ENCODE data around the gene CACNA1D.

The CACNA1D gene

DNA sequence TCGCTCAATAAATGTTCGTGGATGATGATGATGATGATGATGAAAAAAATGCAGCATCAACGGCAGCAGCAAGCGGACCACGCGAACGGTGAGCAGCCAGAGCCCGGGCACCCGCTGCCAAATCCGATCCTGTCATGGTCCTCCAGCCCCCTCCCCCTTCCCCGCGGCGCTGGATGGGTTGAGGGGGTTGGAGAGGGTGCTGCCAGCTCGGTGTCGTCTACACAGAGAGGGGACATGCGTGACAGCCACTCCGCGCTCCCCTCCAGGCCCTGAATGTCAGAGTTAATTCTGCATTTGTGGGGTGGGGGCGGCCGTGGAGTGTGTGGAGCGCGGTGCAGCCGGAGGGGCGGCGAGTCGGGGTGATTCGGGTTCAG, 722 bp downstream of the CACNA1D start:
- H3K4me1 ChIP-seq (ENCODE audit: control insufficient read depth, insufficient read depth, low read length): peaks cover 25% of the 10 kb centered on the region
- no peaks in the 10 kb centered on the region for H3K9me3 ChIP-seq (ENCODE audit: control insufficient read depth, low read length)
- peak overlapping the region; percentile 37 for H3K4me3 ChIP-seq (ENCODE audit: insufficient read depth, low read depth, low read length)
- peaks cover 59% of the 10 kb centered on the region for H3K27me3 ChIP-seq (ENCODE audit: control insufficient read depth, insufficient read depth, low read length, poor library complexity, severe bottlenecking)
- WGBS, 2 experiments: 1 to 2% methylated on average over 25 of the region's 27 CpGs
- no peaks in the 10 kb centered on the region for H3K36me3 ChIP-seq (ENCODE audit: control insufficient read depth, insufficient read depth, low read length)
- no peak overlapping the region for H3K27ac ChIP-seq (ENCODE audit: insufficient read depth, low read depth, low read length, poor library complexity, severe bottlenecking)

DNA sequence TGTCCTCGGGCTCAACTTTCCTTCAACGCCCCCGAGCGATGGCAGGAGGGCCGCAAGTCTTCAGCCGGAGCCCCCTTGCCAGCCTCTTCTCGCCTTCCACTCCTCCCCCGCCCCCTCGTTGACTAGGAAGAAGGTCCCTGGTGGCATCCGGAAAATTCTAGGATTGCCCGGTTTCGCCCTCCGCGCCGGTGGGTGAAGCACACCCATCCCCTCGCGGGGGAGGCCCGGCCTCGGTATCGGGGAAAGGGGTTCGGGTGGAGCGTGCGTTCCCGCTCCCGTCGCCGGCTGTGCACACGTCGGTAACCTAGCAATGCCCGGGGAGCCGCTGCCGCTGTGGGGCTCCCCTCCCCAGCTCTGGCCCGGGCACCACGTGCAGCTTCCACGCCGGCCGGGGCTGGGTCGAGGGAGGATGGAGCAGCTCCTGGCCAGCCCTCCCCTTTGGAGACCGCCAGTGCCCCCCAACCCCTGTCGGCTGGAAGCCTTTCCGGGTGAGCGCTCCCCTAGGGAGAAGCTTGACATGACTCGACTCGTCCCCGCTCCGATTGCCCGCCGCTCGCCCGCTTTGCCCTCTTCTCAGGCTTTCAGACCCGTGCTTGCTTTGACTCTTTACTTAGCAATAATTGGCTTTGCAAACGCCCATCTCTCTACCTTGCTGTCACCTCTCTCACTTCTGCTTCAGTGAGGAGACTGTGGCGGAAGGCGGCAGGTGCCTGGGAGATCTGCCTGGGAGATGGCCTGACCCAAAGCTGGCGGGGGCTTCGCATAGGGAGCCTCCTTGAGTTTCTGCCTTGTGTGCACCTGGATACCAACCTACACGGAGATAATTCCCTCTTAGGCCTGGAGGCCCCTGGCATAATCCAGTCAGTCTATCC, 1.3 kb downstream of the CACNA1D start:
- Histone ChIP-seq H3K27me3 (ENCODE audit: control insufficient read depth, insufficient read depth, low read length, poor library complexity, severe bottlenecking) (peaks cover 59% of the 10 kb centered on the region), H3K4me3 (ENCODE audit: insufficient read depth, low read depth, low read length) (peak overlapping the region; percentile 37), H3K9me3 (ENCODE audit: control insufficient read depth, low read length) (no peaks in the 10 kb centered on the region), H3K27ac (ENCODE audit: insufficient read depth, low read depth, low read length, poor library complexity, severe bottlenecking) (no peak overlapping the region), H3K4me1 (ENCODE audit: control insufficient read depth, insufficient read depth, low read length) (peaks cover 20% of the 10 kb centered on the region), H3K36me3 (ENCODE audit: control insufficient read depth, insufficient read depth, low read length) (no peaks in the 10 kb centered on the region)
- 3 to 4% methylated on average over 57 of the region's 57 CpGs for WGBS, 2 experiments

DNA sequence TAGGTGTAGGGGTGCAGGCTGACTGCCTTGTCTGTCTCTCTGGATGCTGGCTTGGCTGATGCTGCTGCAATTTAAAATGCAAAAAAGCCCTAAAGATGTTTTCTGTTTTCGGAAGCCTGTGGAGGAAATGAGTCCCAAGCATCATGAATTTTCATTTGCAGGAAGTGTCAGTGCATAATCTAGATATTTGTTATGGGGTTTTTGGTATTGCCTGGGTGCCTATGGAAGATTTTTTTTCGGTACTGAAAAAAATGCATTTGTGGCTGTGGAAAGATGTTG, 1.9 kb downstream of the CACNA1D start:
- Histone ChIP-seq H3K27me3 (ENCODE audit: control insufficient read depth, insufficient read depth, low read length, poor library complexity, severe bottlenecking) (peaks cover 59% of the 10 kb centered on the region), H3K27ac (ENCODE audit: insufficient read depth, low read depth, low read length, poor library complexity, severe bottlenecking) (no peak overlapping the region), H3K4me1 (ENCODE audit: control insufficient read depth, insufficient read depth, low read length) (peaks cover 26% of the 10 kb centered on the region), H3K4me3 (ENCODE audit: insufficient read depth, low read depth, low read length) (no peak overlapping the region), H3K36me3 (ENCODE audit: control insufficient read depth, insufficient read depth, low read length) (no peaks in the 10 kb centered on the region), H3K9me3 (ENCODE audit: control insufficient read depth, low read length) (no peaks in the 10 kb centered on the region)
- 71 to 75% methylated on average over 2 of the region's 2 CpGs for WGBS, 2 experiments

DNA sequence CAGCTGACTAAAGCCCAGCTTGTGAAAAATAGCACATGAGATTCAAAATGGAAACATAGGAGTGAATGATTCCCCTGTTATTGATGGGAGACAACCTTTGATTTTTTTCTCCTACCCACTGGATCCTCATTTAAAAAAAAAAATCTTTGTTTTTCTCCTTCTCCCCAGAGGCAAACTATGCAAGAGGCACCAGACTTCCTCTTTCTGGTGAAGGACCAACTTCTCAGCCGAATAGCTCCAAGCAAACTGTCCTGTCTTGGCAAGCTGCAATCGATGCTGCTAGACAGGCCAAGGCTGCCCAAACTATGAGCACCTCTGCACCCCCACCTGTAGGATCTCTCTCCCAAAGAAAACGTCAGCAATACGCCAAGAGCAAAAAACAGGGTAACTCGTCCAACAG, 2.6 kb downstream of the CACNA1D start:
- peaks cover 54% of the 10 kb centered on the region for H3K27me3 ChIP-seq (ENCODE audit: control insufficient read depth, insufficient read depth, low read length, poor library complexity, severe bottlenecking)
- WGBS, 2 experiments: 88 to 92% methylated on average over 5 of the region's 5 CpGs
- H3K9me3 ChIP-seq (ENCODE audit: control insufficient read depth, low read length): no peaks in the 10 kb centered on the region

DNA sequence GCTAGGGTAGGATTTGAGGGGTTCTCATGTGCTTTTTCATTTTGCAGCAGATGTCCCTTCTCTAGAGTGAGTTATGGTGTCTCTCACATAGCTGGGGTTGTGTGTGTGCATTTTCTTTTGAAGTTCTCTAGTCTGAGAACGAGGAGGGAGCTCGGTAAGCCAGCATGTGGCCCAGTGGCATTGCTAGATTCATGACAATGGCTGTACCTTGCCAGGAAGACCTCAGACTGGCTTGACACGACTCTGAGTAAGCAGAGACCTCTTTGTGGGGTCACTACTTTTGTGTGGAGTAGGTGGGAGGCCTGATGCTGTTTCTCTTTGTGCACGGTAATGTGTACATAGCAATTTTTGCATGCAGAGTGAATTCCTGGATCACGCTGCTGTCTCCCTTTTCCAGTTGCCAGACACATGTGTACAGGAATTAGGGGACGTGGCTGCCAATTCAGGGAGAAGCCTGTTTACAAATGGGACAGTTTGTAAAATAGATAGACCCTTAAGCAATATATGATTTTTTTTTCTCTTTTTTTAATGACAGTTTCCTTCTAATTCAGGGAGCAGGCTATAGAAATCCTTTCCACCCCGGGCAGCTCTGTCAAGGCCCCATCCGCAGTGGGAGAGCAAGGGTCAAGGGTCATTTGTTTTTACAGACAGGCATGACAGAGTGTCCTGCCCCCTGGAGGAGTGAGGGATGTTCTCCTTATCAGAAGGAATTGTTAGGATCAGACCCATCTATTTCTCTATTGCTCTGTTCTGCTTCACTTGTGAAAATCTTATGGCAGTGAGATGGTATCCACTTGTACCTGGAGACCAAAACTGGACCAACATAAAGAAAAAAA, 4.6 kb downstream of the CACNA1D start:
- Histone ChIP-seq H3K4me1 (ENCODE audit: control insufficient read depth, insufficient read depth, low read length) (peaks cover 29% of the 10 kb centered on the region), H3K27me3 (ENCODE audit: control insufficient read depth, insufficient read depth, low read length, poor library complexity, severe bottlenecking) (peaks cover 33% of the 10 kb centered on the region), H3K27ac (ENCODE audit: insufficient read depth, low read depth, low read length, poor library complexity, severe bottlenecking) (no peak overlapping the region), H3K4me3 (ENCODE audit: insufficient read depth, low read depth, low read length) (no peak overlapping the region), H3K9me3 (ENCODE audit: control insufficient read depth, low read length) (no peaks in the 10 kb centered on the region), H3K36me3 (ENCODE audit: control insufficient read depth, insufficient read depth, low read length) (no peaks in the 10 kb centered on the region)
- 41 to 47% methylated on average over 8 of the region's 8 CpGs for WGBS, 2 experiments

More for the DNA sequence above, 2.6 kb downstream of the CACNA1D start:
- H3K4me3 ChIP-seq (ENCODE audit: insufficient read depth, low read depth, low read length): no peak overlapping the region
- peaks cover 29% of the 10 kb centered on the region for H3K4me1 ChIP-seq (ENCODE audit: control insufficient read depth, insufficient read depth, low read length)
- no peaks in the 10 kb centered on the region for H3K36me3 ChIP-seq (ENCODE audit: control insufficient read depth, insufficient read depth, low read length)
- no peak overlapping the region for H3K27ac ChIP-seq (ENCODE audit: insufficient read depth, low read depth, low read length, poor library complexity, severe bottlenecking)

DNA sequence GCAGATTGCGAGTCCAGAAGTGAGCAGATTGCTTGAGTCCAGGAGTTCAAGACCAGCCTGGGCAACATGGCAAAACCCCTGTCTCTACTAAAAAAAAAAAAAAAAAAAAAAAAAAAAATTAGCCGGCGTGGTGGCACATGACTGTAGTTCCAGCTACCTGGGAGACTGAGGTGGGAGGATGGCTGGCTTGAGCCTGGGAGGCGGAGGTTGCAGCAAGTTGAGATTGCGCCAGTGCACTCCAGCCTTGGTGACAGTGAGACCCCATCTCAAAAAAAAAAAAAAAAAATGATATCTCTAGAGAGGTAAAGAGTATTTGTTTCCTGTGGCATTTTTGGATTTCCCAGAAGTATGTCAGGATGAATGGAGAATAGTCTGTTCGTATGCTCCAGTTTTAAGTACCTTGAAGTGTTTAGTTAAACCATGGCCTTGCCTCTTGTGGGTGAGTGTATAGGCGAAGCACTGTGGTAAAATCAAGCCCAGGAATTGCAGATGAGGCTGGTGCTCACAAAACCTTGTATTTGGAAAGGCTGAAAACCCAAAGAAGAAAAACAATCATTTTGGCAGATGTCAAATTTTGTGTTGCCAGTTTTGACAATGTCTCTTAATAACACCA, 5.9 kb downstream of the CACNA1D start:
- Histone ChIP-seq H3K4me3 (ENCODE audit: insufficient read depth, low read depth, low read length) (no peak overlapping the region), H3K27me3 (ENCODE audit: control insufficient read depth, insufficient read depth, low read length, poor library complexity, severe bottlenecking) (peaks cover 23% of the 10 kb centered on the region), H3K36me3 (ENCODE audit: control insufficient read depth, insufficient read depth, low read length) (no peaks in the 10 kb centered on the region), H3K4me1 (ENCODE audit: control insufficient read depth, insufficient read depth, low read length) (peaks cover 25% of the 10 kb centered on the region), H3K9me3 (ENCODE audit: control insufficient read depth, low read length) (no peaks in the 10 kb centered on the region), H3K27ac (ENCODE audit: insufficient read depth, low read depth, low read length, poor library complexity, severe bottlenecking) (no peak overlapping the region)
- WGBS, 2 experiments: 90 to 95% methylated on average over 7 of the region's 7 CpGs

DNA sequence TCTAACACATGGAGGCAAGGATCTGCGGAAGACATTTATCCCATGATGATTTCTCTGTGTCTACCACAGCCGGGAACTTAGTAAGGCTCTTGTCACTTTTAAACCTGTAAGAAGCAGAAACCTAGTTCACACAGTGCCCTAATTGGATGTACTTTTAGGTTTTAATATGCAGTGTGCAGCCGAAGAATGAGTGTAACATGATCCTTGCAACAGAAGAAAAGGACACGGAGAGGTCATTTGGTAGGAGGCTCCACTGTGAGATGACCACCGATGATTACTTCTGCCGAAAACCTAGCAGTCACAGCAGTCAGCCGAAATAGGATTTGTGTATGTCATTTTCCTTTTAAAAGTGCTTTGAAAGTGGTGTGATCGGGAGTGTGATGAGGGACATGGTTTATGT, 6.8 kb downstream of the CACNA1D start:
- peaks cover 18% of the 10 kb centered on the region for H3K4me1 ChIP-seq (ENCODE audit: control insufficient read depth, insufficient read depth, low read length)
- no peaks in the 10 kb centered on the region for H3K9me3 ChIP-seq (ENCODE audit: control insufficient read depth, low read length)
- H3K27me3 ChIP-seq (ENCODE audit: control insufficient read depth, insufficient read depth, low read length, poor library complexity, severe bottlenecking): peaks cover 14% of the 10 kb centered on the region
- no peak overlapping the region for H3K4me3 ChIP-seq (ENCODE audit: insufficient read depth, low read depth, low read length)
- no peaks in the 10 kb centered on the region for H3K36me3 ChIP-seq (ENCODE audit: control insufficient read depth, insufficient read depth, low read length)
- H3K27ac ChIP-seq (ENCODE audit: insufficient read depth, low read depth, low read length, poor library complexity, severe bottlenecking): no peak overlapping the region
- WGBS, 2 experiments: 81% methylated on average over 7 of the region's 8 CpGs

DNA sequence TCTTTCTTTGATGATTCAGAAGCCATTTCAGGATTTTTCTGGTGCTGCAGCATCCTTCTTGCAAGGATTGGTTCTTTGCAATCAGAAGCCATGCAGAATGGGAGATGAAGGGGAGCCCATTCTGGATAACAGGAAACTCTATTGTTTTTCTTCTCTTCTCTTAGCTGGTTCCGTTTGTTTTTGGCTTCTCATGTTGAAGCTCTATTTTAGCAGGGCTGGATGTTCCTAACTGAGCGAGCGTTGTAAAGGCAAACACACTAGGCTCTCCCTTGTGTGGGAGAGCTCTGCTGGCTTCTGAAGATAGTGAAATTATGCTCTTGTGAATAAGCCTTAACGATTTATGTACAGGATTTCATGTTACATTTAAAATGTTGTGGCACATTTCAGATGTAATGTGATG, 8.3 kb downstream of the CACNA1D start:
- no peak overlapping the region for H3K4me3 ChIP-seq (ENCODE audit: insufficient read depth, low read depth, low read length)
- WGBS, 2 experiments: 68 to 79% methylated on average over 4 of the region's 4 CpGs
- H3K27me3 ChIP-seq (ENCODE audit: control insufficient read depth, insufficient read depth, low read length, poor library complexity, severe bottlenecking): no peaks in the 10 kb centered on the region
- peaks cover 18% of the 10 kb centered on the region for H3K4me1 ChIP-seq (ENCODE audit: control insufficient read depth, insufficient read depth, low read length)
- H3K36me3 ChIP-seq (ENCODE audit: control insufficient read depth, insufficient read depth, low read length): no peaks in the 10 kb centered on the region
- H3K27ac ChIP-seq (ENCODE audit: insufficient read depth, low read depth, low read length, poor library complexity, severe bottlenecking): no peak overlapping the region
- no peaks in the 10 kb centered on the region for H3K9me3 ChIP-seq (ENCODE audit: control insufficient read depth, low read length)

DNA sequence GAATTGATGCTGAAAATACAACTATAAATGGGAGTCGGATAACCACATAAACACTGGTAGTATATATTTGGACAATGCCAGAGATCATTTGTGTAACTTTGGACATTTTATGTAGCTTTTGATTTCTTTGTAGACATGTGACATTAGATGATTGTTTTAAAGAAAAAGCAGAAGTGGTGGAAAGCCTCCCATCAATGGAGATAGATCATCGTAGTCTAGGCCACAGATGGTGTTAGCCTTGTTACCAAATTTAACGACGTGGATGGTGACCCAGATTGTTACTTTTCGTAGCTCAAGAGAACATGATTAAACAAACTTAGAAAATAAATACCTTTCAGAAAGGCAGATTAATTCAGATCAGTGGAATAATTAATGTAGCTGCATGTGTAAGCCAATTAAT, 8.8 kb downstream of the CACNA1D start:
- Histone ChIP-seq H3K4me3 (ENCODE audit: insufficient read depth, low read depth, low read length) (no peak overlapping the region), H3K36me3 (ENCODE audit: control insufficient read depth, insufficient read depth, low read length) (no peaks in the 10 kb centered on the region), H3K4me1 (ENCODE audit: control insufficient read depth, insufficient read depth, low read length) (peaks cover 18% of the 10 kb centered on the region), H3K27me3 (ENCODE audit: control insufficient read depth, insufficient read depth, low read length, poor library complexity, severe bottlenecking) (no peaks in the 10 kb centered on the region), H3K9me3 (ENCODE audit: control insufficient read depth, low read length) (no peaks in the 10 kb centered on the region), H3K27ac (ENCODE audit: insufficient read depth, low read depth, low read length, poor library complexity, severe bottlenecking) (no peak overlapping the region)
- 94 to 95% methylated on average over 5 of the region's 5 CpGs for WGBS, 2 experiments

DNA sequence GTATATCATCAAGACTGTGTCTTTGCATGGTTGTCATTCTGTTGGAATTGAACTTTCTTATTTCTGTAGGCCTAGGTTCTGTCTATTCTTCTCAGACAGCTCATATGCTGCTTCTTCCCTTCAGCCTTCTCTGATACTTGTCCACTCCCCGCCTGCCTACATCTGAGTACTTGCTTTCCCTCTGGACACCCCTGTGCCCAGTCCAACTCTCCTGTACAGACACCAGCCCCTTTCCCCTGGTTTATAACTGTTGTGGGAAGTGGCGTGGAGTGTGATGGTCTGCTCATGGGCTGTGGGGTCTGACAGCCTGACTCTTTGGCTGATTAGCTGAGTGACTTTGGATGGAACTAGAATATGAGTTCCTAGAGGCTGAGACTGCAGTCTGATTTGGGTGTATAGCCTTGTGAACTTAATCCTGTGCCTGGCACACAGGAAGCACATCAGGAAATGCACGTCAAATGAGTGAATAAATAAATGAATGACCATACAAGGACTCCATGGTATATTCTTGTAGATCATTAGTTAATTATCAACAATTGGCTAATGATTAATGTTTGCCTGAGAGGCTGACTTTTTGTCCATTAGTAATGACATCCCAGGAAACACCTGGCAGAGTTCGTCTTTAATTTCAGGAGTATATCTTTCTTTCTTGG, 11.8 kb downstream of the CACNA1D start:
- Histone ChIP-seq H3K9me3 (ENCODE audit: control insufficient read depth, low read length) (no peaks in the 10 kb centered on the region), H3K27ac (ENCODE audit: insufficient read depth, low read depth, low read length, poor library complexity, severe bottlenecking) (no peak overlapping the region), H3K4me3 (ENCODE audit: insufficient read depth, low read depth, low read length) (no peak overlapping the region), H3K27me3 (ENCODE audit: control insufficient read depth, insufficient read depth, low read length, poor library complexity, severe bottlenecking) (no peaks in the 10 kb centered on the region), H3K4me1 (ENCODE audit: control insufficient read depth, insufficient read depth, low read length) (peaks cover 11% of the 10 kb centered on the region), H3K36me3 (ENCODE audit: control insufficient read depth, insufficient read depth, low read length) (no peaks in the 10 kb centered on the region)
- WGBS, 2 experiments: 86 to 95% methylated on average over 4 of the region's 4 CpGs
